HG02763 (cell line): ENCODE results near the gene EIF2S1.
"Not testable (repeated sequence)": the region's sequence is repeated elsewhere in the genome, so short reads cannot be mapped to it uniquely, and the experiment has no call there.

Source experiments
- ATAC-seq: cut with Tn5 transposase; IDR thresholded peaks from one replicate; pipeline ENCODE4 v1.9.1; 2021; ENCODE audit warnings: mild to moderate bottlenecking, moderate library complexity; ENCODE audit not compliant: unreplicated experiment

EIF2S1 gene

GRCh38 chr14:67371247-67372148 lies 11.4 kb downstream of the EIF2S1 start:
- no peak for ATAC-seq

- ATAC-seq, result no peak
These were observed 12.7 kb downstream of the EIF2S1 start for GRCh38 chr14:67372833-67373232.

- ATAC-seq, result no peak
These were observed 13.2 kb downstream of the EIF2S1 start for GRCh38 chr14:67373347-67373746.

DNA sequence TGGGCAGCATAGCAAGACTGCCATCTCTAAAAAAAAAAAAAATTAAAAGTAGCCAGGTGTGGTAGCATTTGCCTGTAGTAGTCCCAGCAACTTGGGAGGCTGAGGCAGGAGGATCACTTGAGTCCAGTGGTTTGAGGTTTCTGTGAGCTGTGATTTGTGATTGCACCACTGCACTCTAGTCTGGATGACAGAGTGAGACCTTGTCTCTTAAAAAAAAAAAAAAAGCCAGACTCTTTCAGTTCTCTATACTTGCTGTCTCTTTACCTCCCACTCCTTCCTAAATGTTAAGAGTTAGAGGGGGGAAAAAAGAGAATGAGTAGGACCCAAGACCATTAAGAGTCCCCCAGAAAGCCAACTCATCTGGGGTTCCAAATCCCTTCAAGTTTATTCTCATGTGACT lies 17.8 kb downstream of the EIF2S1 start:
- no peak for ATAC-seq

DNA sequence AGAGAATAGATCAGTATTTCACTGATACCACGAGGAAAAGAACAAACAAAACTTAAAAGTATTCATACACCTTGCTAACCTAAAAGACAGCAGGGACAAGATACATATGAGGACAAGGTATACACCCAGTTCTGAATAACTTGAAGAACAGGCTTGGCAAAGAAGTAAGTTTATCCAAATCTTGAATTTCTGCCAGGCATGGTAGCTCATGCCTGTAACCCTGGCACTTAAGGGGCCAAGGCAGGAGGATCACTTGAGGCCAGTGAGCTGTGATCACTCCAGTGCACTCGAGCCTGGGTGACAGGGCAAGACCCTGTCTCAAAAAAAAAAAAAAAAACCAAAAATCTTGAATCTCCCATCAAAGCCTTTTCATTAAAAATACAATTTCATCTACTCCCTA lies 25.0 kb downstream of the EIF2S1 start:
- ATAC-seq, result no peak

DNA sequence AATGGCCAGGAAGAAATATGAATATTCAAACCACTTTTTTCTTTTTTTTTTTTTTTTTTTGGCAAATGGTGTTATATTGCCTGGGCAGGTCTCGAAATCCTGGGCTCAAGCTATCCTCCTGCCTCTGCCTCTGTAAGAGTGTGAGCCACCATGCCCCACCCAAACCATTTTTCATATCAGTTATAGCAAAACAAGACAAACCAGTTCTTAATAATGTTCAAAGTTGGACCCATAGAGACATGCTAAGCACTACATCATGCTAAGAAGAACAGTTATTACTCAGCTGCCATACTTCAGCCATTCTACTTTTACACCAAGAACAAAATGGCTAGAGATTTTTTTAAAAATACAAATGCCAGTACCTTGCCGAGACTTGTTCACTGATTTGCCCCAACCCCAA lies 25.5 kb downstream of the EIF2S1 start:
- no peak for ATAC-seq

- no peak for ATAC-seq
These were observed 27.1 kb downstream of the EIF2S1 start for GRCh38 chr14:67387195-67387594.

DNA sequence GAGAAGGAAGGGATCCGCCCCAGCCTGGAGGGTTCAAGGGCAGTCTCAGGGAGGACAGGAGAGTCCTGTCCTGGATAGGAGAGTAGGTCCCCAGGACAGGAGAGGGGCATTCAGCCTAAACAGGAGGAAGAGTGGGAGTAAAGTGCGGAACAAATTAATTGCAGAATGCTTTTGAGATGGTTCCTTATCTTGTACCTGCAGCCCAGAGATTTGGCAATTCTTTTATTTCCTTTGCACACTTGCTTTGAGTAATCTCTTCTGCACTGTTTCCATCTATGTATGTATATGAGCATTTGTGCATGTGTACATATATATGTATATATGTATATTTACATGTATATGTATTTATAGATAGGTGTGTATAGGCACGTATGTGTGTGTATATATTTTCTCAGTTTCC lies 29.1 kb downstream of the EIF2S1 start:
- ATAC-seq, result no peak

DNA sequence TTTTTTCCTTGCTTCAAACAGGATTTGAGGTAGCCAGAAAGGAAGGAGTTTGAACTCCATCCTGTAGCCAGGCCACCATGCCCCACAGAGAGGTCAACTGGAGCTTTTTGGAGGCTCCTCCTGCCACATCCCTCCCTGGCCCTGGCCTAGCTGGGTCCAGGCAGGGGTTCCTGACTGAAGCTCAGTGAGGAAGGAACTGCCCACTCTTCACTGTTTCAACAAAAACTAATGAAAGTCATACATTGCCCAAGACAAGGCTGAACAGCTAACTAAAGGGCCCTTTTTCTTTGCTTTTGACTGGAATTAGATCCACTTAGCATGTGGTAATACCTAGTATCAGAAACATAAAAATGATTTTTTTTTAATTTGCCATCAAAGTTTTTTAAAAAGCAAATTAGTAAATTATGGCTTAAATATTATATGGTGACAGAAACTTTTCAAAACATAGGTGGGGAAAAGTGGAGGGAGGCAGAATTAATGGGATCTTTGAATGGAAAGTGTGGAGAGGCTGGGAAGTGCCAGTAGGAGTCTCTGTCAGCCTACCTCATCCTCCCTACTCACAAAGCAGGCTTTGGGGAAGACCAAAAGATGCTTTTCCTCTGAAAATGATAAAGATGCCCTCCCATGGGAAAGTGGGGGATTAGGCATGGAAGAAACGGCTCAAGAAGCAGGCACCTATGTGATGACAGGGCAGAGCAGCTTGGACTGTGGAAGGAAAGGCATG lies 29.8 kb downstream of the EIF2S1 start:
- no peak for ATAC-seq

DNA sequence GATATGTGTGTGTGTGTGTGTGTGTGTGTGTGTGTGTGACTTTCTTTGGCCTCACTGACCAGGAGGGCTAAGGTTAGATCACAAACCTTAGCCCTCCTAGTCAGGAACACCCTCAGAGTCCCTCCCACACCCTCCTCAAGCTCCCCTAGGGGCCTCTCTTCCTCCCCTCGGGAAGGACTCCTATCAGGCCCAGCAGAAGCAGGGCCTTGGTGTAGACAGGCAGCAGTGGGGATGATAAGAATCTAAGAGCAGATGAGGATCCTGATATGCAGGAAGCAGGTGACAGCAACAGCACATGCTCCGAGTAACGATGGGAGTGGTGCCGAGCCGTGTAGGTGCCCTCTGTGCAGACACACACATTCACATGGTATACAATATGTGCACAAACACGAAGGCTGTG lies 31.1 kb downstream of the EIF2S1 start:
- no peak for ATAC-seq

DNA sequence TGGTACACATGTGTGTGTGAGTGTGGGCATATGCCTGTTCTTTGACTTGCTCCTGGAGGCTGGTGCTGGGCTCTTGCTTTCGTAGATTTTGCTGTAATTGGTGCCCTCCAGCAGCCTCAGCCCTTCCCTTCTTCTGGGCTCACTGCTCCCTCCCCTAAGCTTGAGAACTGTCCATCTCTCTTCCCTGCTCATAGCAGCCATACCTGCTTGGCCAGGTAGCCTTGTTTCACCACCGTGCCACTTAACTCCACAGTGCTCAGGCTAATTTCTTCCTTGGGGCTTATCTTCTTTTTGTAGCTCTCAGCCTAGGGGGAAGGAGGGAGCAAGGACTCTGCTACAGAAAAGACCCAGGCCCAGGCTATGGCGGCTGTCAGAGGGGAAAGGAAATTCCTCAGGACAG lies 32.0 kb downstream of the EIF2S1 start:
- ATAC-seq, result no peak

GRCh38 chr14:67392800-67393199 lies 32.7 kb downstream of the EIF2S1 start:
- ATAC-seq, result no peak

- no peak for ATAC-seq
These were observed 33.6 kb downstream of the EIF2S1 start for GRCh38 chr14:67393689-67394088.

DNA sequence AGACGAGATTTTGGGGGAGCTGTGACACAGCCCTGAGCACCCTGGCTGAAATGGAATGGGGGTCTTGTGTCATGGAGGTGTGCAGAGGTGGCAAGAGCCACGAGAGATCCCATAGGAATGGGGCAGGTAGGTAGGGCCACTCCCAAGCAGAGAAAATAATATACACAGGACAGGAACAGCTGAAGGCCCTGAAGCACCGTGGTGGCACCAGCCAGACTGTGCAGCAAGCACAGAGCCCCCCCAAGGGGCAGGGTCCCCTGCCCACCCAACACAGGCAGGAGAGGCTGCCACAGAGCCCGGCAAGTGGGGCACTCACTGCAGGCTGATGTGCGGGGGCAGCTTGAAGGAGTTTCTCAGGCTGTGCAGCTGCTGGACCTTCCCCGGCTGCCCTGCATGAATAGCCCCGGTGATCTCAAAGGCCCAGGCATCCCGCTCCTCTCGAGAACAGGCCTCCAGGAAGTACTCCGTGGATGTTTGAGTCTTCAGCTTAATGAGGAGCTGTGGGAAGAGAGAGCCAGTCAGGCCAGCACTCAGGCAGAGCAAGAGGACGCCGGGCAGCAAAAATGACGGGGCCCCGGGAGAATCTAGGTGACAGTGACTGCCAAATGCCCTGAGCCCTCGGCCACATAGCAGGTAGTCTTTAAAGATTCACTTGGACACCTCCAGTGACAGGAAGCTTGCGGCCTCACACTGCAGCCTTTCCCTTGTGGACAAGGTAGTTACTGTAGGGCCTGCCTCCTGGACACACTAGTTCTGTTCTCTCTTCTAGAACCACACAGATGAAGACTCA lies 35.2 kb downstream of the EIF2S1 start:
- ATAC-seq, result no peak

DNA sequence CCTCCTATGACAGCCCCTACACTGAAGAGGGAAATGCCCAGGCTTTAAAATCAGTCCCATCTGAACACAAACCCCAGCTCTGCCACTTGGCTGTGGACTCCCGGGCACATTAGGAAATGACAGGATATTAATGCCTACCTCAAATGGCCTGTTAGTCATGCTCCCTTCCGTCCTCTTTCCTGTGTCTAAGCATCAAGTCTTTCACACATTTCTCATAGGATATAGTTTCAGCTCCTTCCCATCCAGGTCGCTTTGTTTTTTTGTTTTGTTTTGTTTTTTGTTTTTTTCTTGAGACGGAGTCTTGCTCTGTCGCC lies 35.7 kb downstream of the EIF2S1 start:
- ATAC-seq, result no peak

- ATAC-seq, result no peak
These were observed 36.3 kb downstream of the EIF2S1 start for GRCh38 chr14:67396381-67396970.

GRCh38 chr14:67397536-67397935 lies 37.4 kb downstream of the EIF2S1 start:
- ATAC-seq, result no peak

- ATAC-seq, result no peak
These were observed 40.3 kb downstream of the EIF2S1 start for GRCh38 chr14:67400434-67400833.

DNA sequence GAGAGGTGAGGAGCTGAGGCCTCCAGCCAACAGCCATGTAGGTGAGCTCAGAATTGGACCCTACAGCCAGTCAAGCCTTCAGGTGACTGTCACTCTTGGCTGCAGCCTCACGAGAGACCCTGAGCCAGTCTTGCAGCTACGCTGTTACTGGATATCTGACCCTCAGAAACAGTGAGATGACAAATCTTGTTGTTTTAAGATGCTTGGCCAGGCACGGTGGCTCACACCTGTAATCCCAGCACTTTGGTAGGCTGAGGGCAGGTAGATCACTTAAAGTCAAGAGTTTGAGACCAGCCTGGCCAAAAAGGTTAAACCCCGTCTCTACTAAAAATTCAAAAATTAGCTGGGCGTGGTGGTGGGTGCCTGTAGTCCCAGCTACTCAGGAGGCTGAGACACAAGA lies 45.6 kb downstream of the EIF2S1 start:
- ATAC-seq, result no peak

DNA sequence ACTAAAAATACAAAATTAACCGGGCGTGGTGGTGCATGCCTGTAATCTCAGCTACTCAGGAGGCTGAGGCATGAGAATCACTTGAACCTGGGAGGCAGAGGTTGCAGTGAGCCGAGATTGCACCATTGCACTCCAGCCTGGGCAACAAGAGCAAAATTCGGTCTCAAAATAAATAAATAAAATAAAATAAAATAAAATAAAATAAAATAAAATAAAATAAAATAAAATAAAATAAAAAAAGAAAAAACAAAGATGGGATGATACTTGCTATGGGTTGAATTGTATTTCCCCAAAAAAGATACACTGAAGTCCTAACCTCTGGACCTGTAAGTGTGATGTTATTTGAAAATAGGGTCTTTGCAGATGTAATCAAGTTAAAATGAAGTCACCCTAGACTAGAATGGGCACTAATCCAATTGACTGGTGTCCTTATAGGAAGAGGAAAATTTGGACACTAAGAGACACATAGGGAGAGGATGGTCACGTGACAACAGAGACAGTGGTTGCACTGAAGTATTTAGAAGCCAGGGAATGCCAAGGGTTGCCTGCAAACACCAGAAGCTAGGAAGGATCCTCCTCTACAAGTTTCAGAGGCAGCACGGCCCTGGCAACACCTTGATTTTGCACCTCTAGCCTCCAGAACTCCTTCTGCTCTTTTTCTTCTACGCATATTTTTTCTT lies 48.1 kb downstream of the EIF2S1 start:
- ATAC-seq, result not testable (repeated sequence)

GRCh38 chr14:67409461-67409860 lies 49.3 kb downstream of the EIF2S1 start:
- ATAC-seq, result no peak
